KOPT-K1 (cell line): Measurements from ENCODE around the gene TRIM56.
"Not testable (repeated sequence)": the region's sequence is repeated elsewhere in the genome, so short reads cannot be mapped to it uniquely, and the experiment has no call there.

Experiments
- H3K27ac ChIP-seq: fragments of 200-600 bp; sonication (generic); 2 replicates; pipeline ENCODE4 v1.5.1; 2016; ENCODE audit warnings: antibody characterized with exemption, mild to moderate bottlenecking, low read depth, low read length; ENCODE audit not compliant: poor library complexity, severe bottlenecking
- H3K36me3 ChIP-seq: fragments of 200-600 bp; sonication (generic); 2 replicates; pipeline ENCODE4 v1.5.1; 2017; ENCODE audit warnings: antibody characterized with exemption, mild to moderate bottlenecking, low read length, moderate library complexity; ENCODE audit not compliant: insufficient read depth
- H3K9me3 ChIP-seq: fragments of 200-600 bp; sonication (generic); 2 replicates; pipeline ENCODE4 v1.5.1; 2017; ENCODE audit warnings: antibody characterized with exemption, low read length, mild to moderate bottlenecking; ENCODE audit not compliant: insufficient read depth, poor library complexity, severe bottlenecking

TRIM56 gene

GRCh38 chr7:101115215-101115614 is 29.9 kb downstream of the TRIM56 start:
- H3K27ac ChIP-seq = no peak overlapping the region
- H3K9me3 ChIP-seq = no peaks in the 10 kb centered on the region
- H3K36me3 ChIP-seq = no peaks in the 10 kb centered on the region

DNA sequence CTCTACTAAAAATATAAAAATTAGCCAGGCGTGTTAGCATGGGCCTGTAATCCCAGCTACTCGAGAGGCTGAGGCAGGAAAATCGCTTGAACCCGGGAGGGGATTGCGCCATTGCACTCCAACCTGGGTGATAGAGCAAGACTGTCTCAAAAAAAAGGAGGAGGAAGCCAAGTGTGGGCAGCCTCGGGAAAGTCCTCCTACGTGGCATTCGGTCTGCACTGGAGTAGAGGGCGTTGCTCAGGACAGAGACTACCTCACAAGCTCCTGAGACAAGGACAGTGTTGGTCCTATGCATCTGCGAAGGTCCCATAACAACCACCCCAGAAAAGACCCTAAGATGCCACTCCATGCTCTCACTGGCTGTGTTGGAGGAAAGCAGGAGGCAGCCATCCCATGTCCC is 31.6 kb downstream of the TRIM56 start:
- H3K36me3 ChIP-seq = no peaks in the 10 kb centered on the region
- H3K27ac ChIP-seq = no peak overlapping the region
- H3K9me3 ChIP-seq = no peaks in the 10 kb centered on the region

DNA sequence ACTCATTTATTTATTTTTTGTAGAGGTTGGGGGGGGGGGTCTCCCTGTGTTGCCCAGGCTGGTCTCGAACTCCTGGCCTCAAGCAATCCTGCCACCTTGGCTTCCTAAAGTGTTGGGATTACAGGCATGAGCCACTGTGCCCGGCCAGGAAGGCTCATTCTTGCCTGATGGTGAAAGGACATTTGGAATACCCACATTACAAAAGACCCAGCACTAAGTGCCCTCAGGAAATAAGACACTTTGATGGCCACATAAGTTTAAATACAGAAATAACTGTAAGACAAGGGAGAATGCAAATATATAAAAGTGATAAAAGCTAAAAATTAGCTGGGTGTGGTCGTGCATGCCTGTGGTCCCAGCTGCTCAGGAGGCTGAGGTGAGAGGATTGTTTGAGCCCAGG is 33.6 kb downstream of the TRIM56 start:
- H3K9me3 ChIP-seq = no peaks in the 10 kb centered on the region
- H3K36me3 ChIP-seq = no peaks in the 10 kb centered on the region
- H3K27ac ChIP-seq = no peak overlapping the region

- no peaks in the 10 kb centered on the region for H3K36me3 ChIP-seq
- no peaks in the 10 kb centered on the region for H3K9me3 ChIP-seq
- H3K27ac ChIP-seq = no peak overlapping the region
Observed at GRCh38 chr7:101119876-101120275, 34.6 kb downstream of the TRIM56 start.

DNA sequence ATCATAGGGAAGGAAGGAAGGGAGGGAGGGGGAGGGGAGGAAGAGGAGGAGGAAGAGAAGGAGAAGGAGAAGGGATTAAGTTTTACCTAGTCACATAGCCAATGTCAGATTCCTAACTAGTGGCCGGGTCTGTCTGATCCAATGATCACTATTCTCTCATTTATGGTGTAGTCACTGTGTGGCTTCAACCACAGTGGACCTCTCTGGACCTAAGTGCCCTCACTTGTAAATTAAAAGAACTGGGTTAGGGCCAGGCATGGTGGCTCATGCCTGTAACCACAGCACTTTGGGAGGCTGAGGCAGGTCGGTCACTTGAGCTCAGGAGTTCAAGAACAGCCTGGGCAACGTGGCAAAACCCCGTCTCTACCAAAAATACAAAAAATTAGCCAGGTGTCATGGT is 35.0 kb downstream of the TRIM56 start:
- no peak overlapping the region for H3K27ac ChIP-seq
- H3K36me3 ChIP-seq = no peaks in the 10 kb centered on the region
- no peaks in the 10 kb centered on the region for H3K9me3 ChIP-seq

GRCh38 chr7:101121631-101121990 is 36.3 kb downstream of the TRIM56 start:
- not testable (repeated sequence) for H3K9me3 ChIP-seq, H3K36me3 ChIP-seq, H3K27ac ChIP-seq

DNA sequence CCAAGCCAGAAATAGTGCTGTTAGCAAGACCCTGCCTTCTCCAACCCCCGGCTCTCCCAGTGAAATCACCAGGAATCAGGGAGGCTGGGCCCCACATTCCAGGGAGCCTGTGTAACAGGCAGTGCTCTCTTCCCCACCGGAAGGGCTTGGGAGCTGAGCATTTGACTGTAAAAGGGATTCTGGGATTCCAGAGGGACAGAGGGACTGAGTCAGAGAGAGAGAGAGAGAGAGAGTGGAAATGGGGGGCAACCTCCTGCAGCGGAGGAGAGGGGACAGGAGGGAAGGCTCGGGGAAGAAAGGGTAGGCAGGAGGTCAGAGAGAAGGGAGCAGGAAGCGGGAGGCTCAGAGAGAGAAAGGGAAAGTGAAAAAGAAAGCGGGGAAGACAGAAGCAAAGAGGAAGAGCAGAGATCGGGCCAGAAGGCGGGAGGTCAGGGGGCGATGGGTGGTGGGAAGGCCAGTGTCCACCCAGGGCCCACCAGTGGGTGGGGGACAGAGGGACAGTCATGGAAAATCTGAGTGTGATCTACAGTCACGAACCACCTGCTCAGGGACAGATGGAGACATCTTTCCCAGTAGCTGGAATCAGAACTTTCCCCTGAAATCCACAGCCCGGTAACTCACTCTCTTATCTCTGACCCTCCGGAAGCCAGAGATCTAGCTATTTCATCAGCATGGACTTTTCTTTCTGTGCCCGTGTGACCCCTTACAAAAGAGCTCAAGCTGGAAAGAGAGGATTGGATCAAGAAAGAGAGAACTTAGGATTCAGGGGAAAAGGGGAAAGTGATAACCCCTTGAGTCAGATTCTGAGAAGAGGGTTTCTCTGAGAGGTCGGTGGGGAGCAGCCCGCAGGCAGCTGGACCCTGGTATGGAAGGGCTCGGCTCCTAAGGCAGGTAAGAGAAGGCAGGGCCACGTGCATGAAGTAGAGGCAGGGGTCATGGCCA is 37.0 kb downstream of the TRIM56 start:
- no peak overlapping the region for H3K27ac ChIP-seq
- no peaks in the 10 kb centered on the region for H3K9me3 ChIP-seq
- H3K36me3 ChIP-seq = no peaks in the 10 kb centered on the region

DNA sequence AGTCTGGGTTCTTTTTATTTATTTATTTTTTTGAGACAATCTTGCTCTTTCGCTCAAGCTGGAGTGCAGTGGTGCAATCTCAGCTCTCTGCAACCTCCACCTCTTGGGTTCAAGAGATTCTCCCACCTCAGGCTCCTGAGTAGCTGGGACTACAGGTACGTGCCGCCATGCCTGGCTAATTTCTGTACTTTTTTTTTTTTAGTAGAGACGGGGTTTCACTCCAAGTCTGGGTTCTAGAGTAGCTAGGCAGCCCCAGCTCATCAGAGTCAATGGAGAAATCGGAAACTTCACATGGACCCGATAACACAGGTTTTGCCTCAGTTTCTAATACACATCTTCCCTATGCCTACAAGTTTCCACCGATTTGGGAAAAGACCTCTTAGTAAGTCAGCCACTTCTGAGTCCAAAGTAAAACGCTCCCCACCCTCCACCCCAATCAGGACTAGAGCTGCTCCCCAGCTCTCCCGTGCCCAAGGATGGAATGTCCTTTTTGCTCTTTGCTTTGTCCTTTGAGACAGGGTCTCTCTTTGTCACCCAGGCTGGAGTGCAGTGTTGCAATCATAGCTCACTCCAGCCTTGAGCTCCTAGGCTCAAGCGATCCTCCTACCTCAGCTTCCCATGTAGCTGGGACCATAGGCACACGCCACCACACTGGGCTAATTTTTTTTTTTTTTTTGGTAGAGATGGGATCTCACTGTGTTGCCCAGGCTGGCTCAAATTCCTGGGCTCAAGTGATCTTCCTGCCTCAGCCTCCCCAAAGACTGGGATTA is 37.8 kb downstream of the TRIM56 start:
- Histone ChIP-seq H3K9me3 (no peaks in the 10 kb centered on the region), H3K36me3 (no peaks in the 10 kb centered on the region), H3K27ac (no peak overlapping the region)

GRCh38 chr7:101123703-101124068 is 38.4 kb downstream of the TRIM56 start:
- H3K9me3 ChIP-seq = no peaks in the 10 kb centered on the region
- H3K27ac ChIP-seq = no peak overlapping the region
- H3K36me3 ChIP-seq = no peaks in the 10 kb centered on the region

DNA sequence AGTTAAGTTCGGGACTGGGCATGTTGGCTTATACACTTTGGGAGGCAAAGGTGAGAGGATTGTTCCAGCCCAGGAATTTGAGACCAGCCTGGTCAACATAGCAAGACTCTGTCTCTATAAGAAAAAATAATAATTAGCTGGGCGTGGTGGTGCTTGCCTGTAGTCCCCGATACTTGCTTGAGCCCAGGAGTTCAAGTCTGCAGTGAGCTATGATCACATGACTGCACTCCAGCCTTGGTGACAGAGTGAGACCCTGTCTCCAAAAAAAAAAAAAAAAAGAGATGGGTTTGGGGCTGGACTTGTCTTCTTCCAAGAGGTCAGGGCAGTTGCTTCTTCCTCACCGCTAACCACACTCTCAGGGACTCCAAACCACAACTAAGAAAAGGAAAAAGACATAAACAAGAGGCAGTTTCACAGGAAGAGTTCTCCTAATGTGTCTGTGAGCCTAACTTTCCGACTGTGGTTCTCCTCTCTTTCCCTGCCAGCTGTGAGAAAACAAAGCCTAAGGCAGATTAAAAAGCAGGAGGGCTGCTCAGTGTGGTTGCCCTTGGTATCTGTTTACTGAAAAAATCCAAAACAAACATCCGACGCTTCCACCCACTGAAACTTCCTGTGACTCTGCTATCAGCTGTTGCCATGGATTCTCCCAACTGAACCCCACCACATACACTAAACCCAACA is 39.2 kb downstream of the TRIM56 start:
- H3K36me3 ChIP-seq = no peaks in the 10 kb centered on the region
- H3K27ac ChIP-seq = no peak overlapping the region
- no peaks in the 10 kb centered on the region for H3K9me3 ChIP-seq

GRCh38 chr7:101125989-101126650 is 40.8 kb downstream of the TRIM56 start:
- no peaks in the 10 kb centered on the region for H3K9me3 ChIP-seq
- H3K27ac ChIP-seq = no peak overlapping the region
- H3K36me3 ChIP-seq = no peaks in the 10 kb centered on the region

DNA sequence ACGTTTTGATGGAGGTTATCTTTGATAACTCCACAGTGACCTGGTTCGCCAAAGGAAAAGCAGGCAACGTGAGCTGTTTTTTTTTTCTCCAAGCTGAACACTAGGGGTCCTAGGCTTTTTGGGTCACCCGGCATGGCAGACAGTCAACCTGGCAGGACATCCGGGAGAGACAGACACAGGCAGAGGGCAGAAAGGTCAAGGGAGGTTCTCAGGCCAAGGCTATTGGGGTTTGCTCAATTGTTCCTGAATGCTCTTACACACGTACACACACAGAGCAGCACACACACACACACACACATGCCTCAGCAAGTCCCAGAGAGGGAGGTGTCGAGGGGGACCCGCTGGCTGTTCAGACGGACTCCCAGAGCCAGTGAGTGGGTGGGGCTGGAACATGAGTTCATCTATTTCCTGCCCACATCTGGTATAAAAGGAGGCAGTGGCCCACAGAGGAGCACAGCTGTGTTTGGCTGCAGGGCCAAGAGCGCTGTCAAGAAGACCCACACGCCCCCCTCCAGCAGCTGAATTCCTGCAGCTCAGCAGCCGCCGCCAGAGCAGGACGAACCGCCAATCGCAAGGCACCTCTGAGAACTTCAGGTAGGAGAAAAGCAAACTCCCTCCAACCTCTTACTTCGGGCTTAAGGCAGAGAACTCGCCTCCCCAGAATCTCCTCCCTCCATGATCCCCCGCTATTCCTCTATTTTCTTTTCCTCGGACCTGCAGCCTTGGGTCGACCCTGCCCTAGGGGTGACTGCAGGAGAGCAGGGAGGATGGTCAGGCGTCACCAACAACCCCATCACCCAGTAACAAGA is 41.6 kb downstream of the TRIM56 start, which contains the start of gene SERPINE1:
TSS of gene SERPINE1 (plus strand) at position 454 of the 809 bp plus-strand sequence. CDS start 1,290 bp downstream, outside the sequence.
- Histone ChIP-seq H3K9me3 (no peaks in the 10 kb centered on the region), H3K36me3 (no peaks in the 10 kb centered on the region), H3K27ac (no peak within 1 kb of the TSS)

GRCh38 chr7:101127460-101128039 is 42.3 kb downstream of the TRIM56 start:
- no peak overlapping the region for H3K27ac ChIP-seq
- no peaks in the 10 kb centered on the region for H3K36me3 ChIP-seq

More at GRCh38 chr7:101127460-101128039, 42.3 kb downstream of the TRIM56 start:
- no peaks in the 10 kb centered on the region for H3K9me3 ChIP-seq
